GM18519 (cell line): Measurements from ENCODE around the gene FOXN1.
"Not testable (repeated sequence)": the region's sequence is repeated elsewhere in the genome, so short reads cannot be mapped to it uniquely, and the experiment has no call there.

Source experiments
- ATAC-seq: cut with Tn5 transposase; IDR thresholded peaks from one replicate; pipeline ENCODE4 v1.9.1; 2021; ENCODE audit warnings: mild to moderate bottlenecking, moderate library complexity; ENCODE audit not compliant: unreplicated experiment, low FRiP score

Gene FOXN1

GRCh38 chr17:28572259-28573039 is 66.3 kb downstream of the FOXN1 start:
- ATAC-seq: no peak

DNA sequence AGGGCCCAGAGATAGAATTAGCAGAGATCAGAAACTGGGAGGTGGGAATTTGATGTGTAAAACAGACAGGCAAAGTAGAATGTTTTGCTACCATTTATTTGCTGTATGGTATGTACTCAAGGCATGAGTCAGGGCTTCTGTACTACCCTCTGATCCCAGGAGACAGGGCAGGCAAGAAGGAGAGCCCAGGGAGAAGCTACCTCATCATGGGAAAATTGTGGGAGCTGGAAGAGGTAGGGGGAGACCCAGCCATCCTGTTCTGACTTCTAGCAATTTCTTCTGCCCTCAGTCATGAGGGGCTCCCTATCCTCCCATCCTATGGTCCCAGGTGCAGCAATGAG is 66.9 kb downstream of the FOXN1 start:
- ATAC-seq: no peak

GRCh38 chr17:28573521-28573920 is 67.4 kb downstream of the FOXN1 start:
- ATAC-seq: no peak

DNA sequence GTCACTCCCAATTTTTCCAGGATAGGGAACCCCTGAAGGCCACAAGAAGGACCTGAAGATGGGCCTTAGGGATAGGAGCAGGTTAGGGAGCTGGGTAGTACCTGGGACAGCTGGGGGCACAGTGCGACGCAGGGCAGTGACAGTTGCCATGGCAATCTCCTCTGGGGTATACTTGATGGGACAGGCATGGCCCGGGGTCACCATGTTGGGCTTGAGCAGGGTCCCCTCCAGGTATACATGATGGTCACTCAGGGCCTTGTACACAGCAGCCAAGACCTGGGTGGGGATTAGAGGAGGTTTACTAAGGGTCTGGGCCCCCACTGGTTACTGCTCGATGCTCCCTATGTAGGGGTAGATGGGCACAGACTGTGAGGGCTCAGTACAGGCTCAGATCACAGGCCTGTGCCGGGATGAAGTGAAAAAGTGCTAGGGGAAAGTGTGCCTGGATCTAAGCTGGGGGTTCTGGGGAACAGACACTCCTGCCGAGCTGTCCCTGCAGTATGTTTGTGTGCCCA is 67.9 kb downstream of the FOXN1 start:
- ATAC-seq: no peak

GRCh38 chr17:28574526-28574925 is 68.4 kb downstream of the FOXN1 start:
- no peak for ATAC-seq

DNA sequence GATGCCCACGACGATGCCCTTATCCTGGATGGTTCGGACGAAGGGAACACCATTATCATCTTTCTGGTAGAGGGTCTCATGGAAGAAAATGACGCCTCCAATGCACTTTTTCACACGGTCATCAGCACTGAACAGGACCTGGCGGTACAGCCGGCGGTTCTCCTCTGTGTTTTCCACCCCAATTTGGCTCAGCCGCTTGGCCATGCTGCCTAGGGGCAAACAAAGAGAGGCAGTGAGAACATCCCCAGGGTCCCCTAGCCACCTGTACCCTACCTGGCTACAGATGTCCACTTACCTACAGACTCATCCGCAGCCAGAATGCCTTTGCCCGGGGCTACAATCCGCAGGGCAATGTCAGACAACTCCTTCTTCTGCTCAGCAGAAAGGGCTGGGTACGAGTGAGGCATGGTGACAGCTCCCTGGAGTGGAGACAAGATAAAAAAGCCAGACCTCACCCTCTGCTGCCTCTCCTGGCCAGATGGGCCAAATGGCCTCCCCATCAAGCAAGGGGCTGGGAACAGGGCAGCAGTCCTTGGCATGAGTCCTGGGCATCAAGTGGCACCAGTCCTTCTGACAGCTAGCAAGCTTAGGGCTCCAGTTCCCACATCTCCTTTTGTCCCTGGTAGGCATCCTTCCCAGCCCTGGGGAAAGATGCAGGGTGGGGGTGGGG is 69.1 kb downstream of the FOXN1 start:
- ATAC-seq: no peak

- not testable (repeated sequence) for ATAC-seq
Measured at GRCh38 chr17:28576016-28576415, 69.9 kb downstream of the FOXN1 start.

DNA sequence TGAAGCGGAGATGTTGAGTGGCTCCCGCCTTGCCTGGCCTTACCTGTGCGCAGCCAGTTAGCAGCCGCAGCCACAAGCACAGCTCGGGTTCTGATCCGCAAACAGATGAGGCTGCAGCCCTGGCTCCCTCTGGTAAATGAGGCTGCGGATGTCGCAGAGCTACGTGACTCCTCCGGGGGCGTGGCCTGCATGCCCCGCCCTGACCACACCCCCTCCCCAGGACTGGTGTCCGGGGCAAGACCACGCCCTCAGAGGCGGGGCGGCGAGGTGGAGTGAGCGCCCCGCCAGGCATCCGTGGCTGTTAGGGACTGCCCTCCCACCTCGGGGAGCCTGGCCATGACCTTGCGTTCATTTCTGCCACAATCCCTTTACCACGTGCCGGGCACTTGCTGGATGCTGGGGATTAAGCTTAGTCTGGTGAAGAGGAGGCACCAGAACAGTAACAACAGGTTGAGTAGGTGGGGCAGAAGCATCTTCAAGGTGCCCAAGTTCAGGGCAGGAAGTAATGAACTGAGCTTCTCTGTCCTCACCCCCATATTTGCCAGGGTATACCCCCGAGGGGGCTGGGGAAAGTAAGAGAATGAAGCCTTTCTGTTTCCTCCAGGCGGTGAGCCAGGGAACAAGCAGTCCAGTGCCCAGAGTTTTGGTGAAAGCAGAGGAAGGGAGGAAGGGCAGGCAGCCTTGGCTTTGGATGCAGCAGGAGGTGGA is 70.8 kb downstream of the FOXN1 start, which contains the start of gene ALDOC:
Gene ALDOC (minus strand): TSS at position 138 of the 708 bp plus-strand sequence. CDS start 1,363 bp downstream, outside the sequence.
- ATAC-seq: peak; percentile 57

DNA sequence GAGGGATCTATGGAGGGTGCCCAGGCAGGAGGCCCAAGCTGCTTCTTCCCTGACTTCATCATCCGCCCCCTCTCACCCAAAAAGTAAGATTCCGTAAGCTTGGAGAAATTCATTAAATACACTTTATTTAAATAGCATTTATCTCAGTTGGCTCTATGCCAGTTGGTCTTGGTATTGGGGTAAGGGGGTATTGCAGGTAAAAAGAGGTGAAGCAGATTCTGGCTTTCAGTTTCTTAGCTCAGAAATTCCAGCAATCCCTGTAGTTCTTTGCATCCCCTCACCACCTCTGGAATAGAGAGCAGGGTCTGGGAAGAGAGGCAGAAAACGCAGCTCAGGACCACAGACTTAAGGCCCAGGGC is 71.3 kb downstream of the FOXN1 start:
- no peak for ATAC-seq

GRCh38 chr17:28578246-28579195 is 72.4 kb downstream of the FOXN1 start:
- ATAC-seq: no peak

DNA sequence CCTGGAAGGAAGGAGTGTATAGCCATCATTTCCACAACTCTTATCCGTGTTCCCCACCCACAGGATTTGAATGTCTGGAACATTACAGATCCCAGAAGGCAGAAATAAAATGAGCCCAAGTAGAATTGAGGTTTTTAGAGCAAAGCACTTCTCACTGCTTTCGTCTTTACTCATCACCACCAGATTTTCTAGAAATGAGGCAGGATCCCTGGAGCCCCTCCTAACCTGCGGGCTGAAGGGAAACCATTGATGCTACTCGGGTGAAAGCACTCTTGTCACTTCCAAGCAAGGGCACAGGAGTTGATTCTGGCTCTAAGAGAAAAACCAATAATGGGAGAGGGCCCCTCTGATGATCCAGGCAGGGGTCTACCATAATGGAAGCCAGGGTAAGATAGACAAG is 73.4 kb downstream of the FOXN1 start:
- no peak for ATAC-seq

DNA sequence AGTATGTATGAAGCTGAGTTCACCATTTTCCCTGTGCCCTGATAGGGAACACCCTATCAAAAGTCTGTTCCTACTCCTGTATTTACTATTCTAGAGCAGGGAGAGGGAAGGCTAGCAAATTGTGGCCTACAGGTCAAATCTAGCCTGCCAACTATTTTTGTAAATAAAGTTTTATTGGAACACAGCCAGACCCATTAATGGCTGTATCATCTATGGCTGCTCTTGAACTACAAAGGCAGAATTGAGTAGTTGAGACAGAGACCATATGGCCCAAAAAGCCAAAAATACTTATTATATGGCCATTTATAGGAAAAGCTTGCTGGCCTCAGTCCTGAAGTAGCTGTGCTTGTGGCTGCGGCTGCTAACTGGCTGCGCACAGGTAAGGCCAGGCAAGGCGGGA is 74.8 kb downstream of the FOXN1 start:
- ATAC-seq: no peak

DNA sequence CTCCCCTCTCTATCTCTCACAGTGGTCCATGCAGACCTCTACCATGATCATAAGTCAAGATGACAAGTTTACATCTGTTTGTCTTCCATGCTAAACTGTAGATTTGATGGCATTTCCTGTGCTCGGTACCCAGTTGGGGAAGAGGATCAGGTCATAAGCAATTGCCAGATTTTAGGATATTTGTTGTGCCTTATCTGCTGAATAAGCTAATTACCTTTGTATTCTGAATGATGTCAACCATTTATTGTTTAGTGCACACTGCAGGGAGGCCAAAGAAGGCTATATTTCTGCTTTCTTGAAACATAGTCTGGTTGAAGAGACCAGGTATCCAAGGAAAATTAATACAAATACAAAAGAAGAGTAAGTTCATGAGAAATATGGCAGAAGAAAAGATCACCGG is 76.4 kb downstream of the FOXN1 start:
- no peak for ATAC-seq

- no peak for ATAC-seq
Measured at GRCh38 chr17:28584434-28584833, 78.3 kb downstream of the FOXN1 start.

- ATAC-seq: no peak
Measured at GRCh38 chr17:28585851-28586250, 79.7 kb downstream of the FOXN1 start.
